IMR-90 (cell line): Measurements from ENCODE around the gene MPL. TPM values are rescaled to one million over a fixed set of nuclear protein-coding genes. Genes with fewer than 3 reads are reported as not detected.

Source experiments
- ATAC-seq: fragments of 200-7000 bp; cut with Tn5 transposase; 2 replicates; pipeline ENCODE4 v1.9.1; 2020; ENCODE audit warnings: low read depth, mild to moderate bottlenecking, moderate library complexity
- BruUV-seq: library from RNA; stranded (reverse); fragments of 400-500 nt; replicated peaks from 2 replicates; lab custom pipeline; 2021; lab: Mats Ljungman, UMichigan
- CTCF ChIA-PET: fragments of 300-600 bp; formaldehyde crosslinking; extraction: SDS; loops from one replicate; lab custom pipeline; 2021; ENCODE audit warnings: antibody characterized with exemption; lab: Yijun Ruan, JAX
- POLR2A ChIA-PET: fragments of 300-600 bp; sonication (Branson Sonifier 250); formaldehyde crosslinking; loops from one replicate; lab custom pipeline; 2022; ENCODE audit warnings: antibody characterized with exemption; ENCODE audit not compliant: unreplicated experiment; lab: Charles Lee
- DNase-seq: peaks from one replicate; pipeline ENCODE4 v3.0.0; 2013
- H2AFZ ChIP-seq: replicated peaks from 2 replicates; pipeline ENCODE3; 2013; ENCODE audit warnings: low read length, mild to moderate bottlenecking; ENCODE audit not compliant: poor library complexity
- H2AK5ac ChIP-seq: 2 replicates; pipeline ENCODE4 v1.6.1; 2013; ENCODE audit warnings: low read depth, low read length, inconsistent platforms
- H2AK9ac ChIP-seq: replicated peaks from 2 replicates; pipeline ENCODE3; 2013; ENCODE audit warnings: mild to moderate bottlenecking, low read depth, low read length, moderate library complexity; ENCODE audit not compliant: poor library complexity
- H2BK120ac ChIP-seq: 2 replicates; pipeline ENCODE4 v1.6.1; 2013; ENCODE audit warnings: low read depth, low read length, inconsistent platforms
- H2BK15ac ChIP-seq: 3 replicates; pipeline ENCODE4 v1.6.1; 2013; ENCODE audit warnings: low read depth, low read length, inconsistent platforms
- H2BK20ac ChIP-seq: 2 replicates; pipeline ENCODE4 v1.6.1; 2013; ENCODE audit warnings: low read depth, mild to moderate bottlenecking, inconsistent platforms, low read length, moderate library complexity
- H2BK5ac ChIP-seq: 2 replicates; pipeline ENCODE4 v1.6.1; 2013; ENCODE audit warnings: mild to moderate bottlenecking, low read depth, low read length, inconsistent platforms; ENCODE audit not compliant: poor library complexity, severe bottlenecking
- H3K14ac ChIP-seq: replicated peaks from 2 replicates; pipeline ENCODE4 v1.6.1; 2013; ENCODE audit warnings: low read depth, low read length, inconsistent platforms
- H3K18ac ChIP-seq: 2 replicates; pipeline ENCODE4 v1.6.1; 2013; ENCODE audit warnings: low read depth, low read length, control low read depth
- H3K23ac ChIP-seq: 2 replicates; pipeline ENCODE4 v1.6.1; 2013; ENCODE audit warnings: low read depth, low read length, inconsistent platforms
- H3K27ac ChIP-seq: 2 replicates; pipeline ENCODE4 v1.5.1; 2013; ENCODE audit warnings: mild to moderate bottlenecking, control low read depth, low read length; ENCODE audit not compliant: insufficient read depth
- H3K27me3 ChIP-seq: 2 replicates; pipeline ENCODE4 v1.6.1; 2013; ENCODE audit warnings: low read length; ENCODE audit not compliant: control insufficient read depth, insufficient read depth
- H3K36me3 ChIP-seq: 2 replicates; pipeline ENCODE4 v1.6.1; 2013; ENCODE audit warnings: low read length, mixed read lengths; ENCODE audit not compliant: control insufficient read depth, insufficient read depth
- H3K4ac ChIP-seq: 2 replicates; pipeline ENCODE4 v1.6.1; 2013; ENCODE audit warnings: low read depth, low read length, inconsistent platforms
- H3K4me1 ChIP-seq: 2 replicates; pipeline ENCODE4 v1.6.1; 2013; ENCODE audit warnings: low read length, mixed read lengths; ENCODE audit not compliant: control insufficient read depth, insufficient read depth
- H3K4me2 ChIP-seq: 2 replicates; pipeline ENCODE4 v1.6.1; 2013; ENCODE audit warnings: low read depth, mild to moderate bottlenecking, control low read depth, low read length, moderate library complexity
- H3K4me3 ChIP-seq: 2 replicates; pipeline ENCODE4 v1.5.1; 2013; ENCODE audit warnings: low read depth, mild to moderate bottlenecking, control low read depth, low read length, moderate library complexity; ENCODE audit not compliant: insufficient read depth
- H3K56ac ChIP-seq: 2 replicates; pipeline ENCODE4 v1.6.1; 2013; ENCODE audit warnings: low read length, inconsistent platforms; ENCODE audit not compliant: insufficient read depth; ENCODE audit errors: extremely low read depth
- H3K79me1 ChIP-seq, 2 experiments: 2 replicates each; pipeline ENCODE4 v1.6.1; 2013; ENCODE audit warnings: low read length in 2 of 2, inconsistent platforms in 1 of 2, low read depth in 1 of 2
- H3K9ac ChIP-seq: 2 replicates; pipeline ENCODE4 v1.6.1; 2013; ENCODE audit warnings: low read depth, low read length, control low read depth
- H3K9me1 ChIP-seq: 2 replicates; pipeline ENCODE4 v1.6.1; 2013; ENCODE audit warnings: low read length, inconsistent platforms; ENCODE audit not compliant: insufficient read depth
- H3K9me3 ChIP-seq: 2 replicates; pipeline ENCODE4 v1.6.1; 2013; ENCODE audit warnings: low read length; ENCODE audit not compliant: control insufficient read depth, insufficient read depth
- H4K20me1 ChIP-seq: 2 replicates; pipeline ENCODE4 v1.6.1; 2013; ENCODE audit warnings: low read length, inconsistent platforms; ENCODE audit not compliant: insufficient read depth
- H4K5ac ChIP-seq: 2 replicates; pipeline ENCODE4 v1.6.1; 2013; ENCODE audit warnings: mild to moderate bottlenecking, low read depth, low read length, control low read depth
- H4K8ac ChIP-seq, 2 experiments: 2 replicates each; pipeline ENCODE4 v1.6.1; 2013; ENCODE audit warnings: low read depth in 2 of 2, low read length in 2 of 2, control low read depth in 1 of 2, inconsistent platforms in 1 of 2
- H4K91ac ChIP-seq: 2 replicates; pipeline ENCODE4 v1.6.1; 2013; ENCODE audit warnings: low read depth, low read length, inconsistent platforms; ENCODE audit not compliant: insufficient read depth
- BHLHE40 ChIP-seq: fragments of 150-350 bp; IDR thresholded peaks from 2 replicates; pipeline ENCODE4 v1.6.1; 2016; ENCODE audit warnings: mild to moderate bottlenecking, low read depth, low read length
- CEBPB ChIP-seq: IDR thresholded peaks from 2 replicates; pipeline ENCODE4 v1.6.1; 2012; ENCODE audit warnings: low read depth, low read length, improper control_type of control experiment
- CHD1 ChIP-seq: IDR thresholded peaks from 2 replicates; pipeline ENCODE4 v1.6.1; 2012; ENCODE audit warnings: low read depth, low read length, improper control_type of control experiment
- ELK1 ChIP-seq: fragments of 150-350 bp; IDR thresholded peaks from 2 replicates; pipeline ENCODE4 v1.6.1; 2016; ENCODE audit warnings: low read depth, mild to moderate bottlenecking, low read length, moderate library complexity, borderline replicate concordance
- FOS ChIP-seq: fragments of 150-350 bp; IDR thresholded peaks from 2 replicates; pipeline ENCODE4 v1.6.1; 2016; ENCODE audit warnings: low read depth, low read length
- MAFK ChIP-seq: IDR thresholded peaks from 2 replicates; pipeline ENCODE4 v1.6.1; 2012; ENCODE audit warnings: low read depth, low read length, improper control_type of control experiment
- MAZ ChIP-seq: IDR thresholded peaks from 2 replicates; pipeline ENCODE4 v1.6.1; 2012; ENCODE audit warnings: low read depth, mild to moderate bottlenecking, low read length, improper control_type of control experiment, moderate library complexity, borderline replicate concordance
- MXI1 ChIP-seq: IDR thresholded peaks from 2 replicates; pipeline ENCODE4 v1.6.1; 2012; ENCODE audit warnings: low read depth, mild to moderate bottlenecking, low read length, moderate library complexity, borderline replicate concordance
- NFE2L2 ChIP-seq: fragments of 150-350 bp; IDR thresholded peaks from 2 replicates; pipeline ENCODE4 v1.6.1; 2016; ENCODE audit warnings: low read depth, mild to moderate bottlenecking, low read length
- POLR2A ChIP-seq: IDR thresholded peaks from 2 replicates; pipeline ENCODE4 v1.6.1; 2012; ENCODE audit warnings: mild to moderate bottlenecking, low read depth, low read length
- RAD21 ChIP-seq: IDR thresholded peaks from 2 replicates; pipeline ENCODE4 v1.6.1; 2012; ENCODE audit warnings: low read length, improper control_type of control experiment
- RCOR1 ChIP-seq: IDR thresholded peaks from 2 replicates; pipeline ENCODE4 v1.6.1; 2012; ENCODE audit warnings: mild to moderate bottlenecking, low read length, improper control_type of control experiment; ENCODE audit not compliant: insufficient replicate concordance
- RFX5 ChIP-seq: IDR thresholded peaks from 2 replicates; pipeline ENCODE4 v1.8.0; 2012; ENCODE audit warnings: low read depth, mild to moderate bottlenecking, low read length, moderate library complexity
- WGBS, 2 experiments: methylation state at CpG; one replicate each; pipeline versions ENCODE4 v1.1.5 to v1.1.7; 2013; ENCODE audit warnings: missing lambda C conversion rate in 2 of 2; ENCODE audit not compliant: insufficient read length in 1 of 2; ENCODE audit errors: extremely low coverage in 2 of 2; 5-methylcytosine and 5-hydroxymethylcytosine counted together
- dilution Hi-C: fragments of 300-500 bp; cut with HindIII; formaldehyde crosslinking; loops from one replicate; pipeline ENCODE4 v1.14.3; 2018; ENCODE audit warnings: low sequenced_read_pairs; ENCODE audit not compliant: unreplicated experiment
- in situ Hi-C: fragments of 300-500 bp; cut with MboI; formaldehyde crosslinking; loops from 3 replicates; pipeline ENCODE4 v1.14.3; 2019; ENCODE audit warnings: low sequenced_read_pairs, inconsistent platforms, mixed read lengths
- intact Hi-C: fragments of 100-400 bp; cut with micrococcal nuclease; formaldehyde crosslinking; loops from 2 replicates; pipeline ENCODE4 v1.10.0; 2022
- polyA plus RNA-seq, 3 experiments: library from polyadenylated mRNA; depleted of rRNA; stranded (reverse); fragments of >200 nt; gene quantifications; 2 replicates each; pipeline ENCODE4 v1.2.3, GENCODE V29; 2012; ENCODE audit warnings: low replicate concordance in 1 of 3
- total RNA-seq: library from RNA; depleted of rRNA; stranded (reverse); fragments of >200 nt; gene quantifications from 2 replicates; pipeline ENCODE4 v1.2.3, GENCODE V29; 2012
- TF ChIP-seq, protein P1 (sequence below): conservative IDR thresholded peaks from 2 replicates; pipeline ENCODE4 v1.5.1; 2012; ENCODE audit warnings: mild to moderate bottlenecking, low read depth, low read length, improper control_type of control experiment

Gene MPL
- total and polyA plus RNA-seq, 2 of the 4 experiments (the other 2 are of a cell fraction) = 0.12 TPM; not detected in 1

- no peak overlapping the region for H4K8ac ChIP-seq
- ChIA-PET CTCF (no interaction called here), POLR2A (no interaction called here)
- no peak overlapping the region for H3K4me3 ChIP-seq
- H3K56ac ChIP-seq = no peak overlapping the region
- no peak overlapping the region for H3K14ac ChIP-seq
- no peaks in the 10 kb centered on the region for H3K27me3 ChIP-seq
- ATAC-seq (no peak), DNase-seq (no peak)
- no peak overlapping the region for H2BK15ac ChIP-seq
- H2BK5ac ChIP-seq = no peak overlapping the region
- H2BK120ac ChIP-seq = no peak overlapping the region
- H3K9ac ChIP-seq = no peak overlapping the region
- in situ Hi-C loops (no loop called here), intact Hi-C loops (no loop called here), dilution Hi-C loops (no loop called here)
- no CpG with 5 or more reads among the region's 4 CpGs for WGBS, 2 experiments
- no peak overlapping the region for H3K4me2 ChIP-seq
- no peak overlapping the region for H3K23ac ChIP-seq
- no peak overlapping the region for H2AFZ ChIP-seq
- no peaks in the 10 kb centered on the region for H3K79me1 ChIP-seq
- no peak overlapping the region for H2AK5ac ChIP-seq
- BruUV-seq = no TSS peak
- H3K9me3 ChIP-seq = no peaks in the 10 kb centered on the region
- H3K9me1 ChIP-seq = peaks cover 3% of the 10 kb centered on the region; the same call in 1 of the 2 replicates
- H3K27ac ChIP-seq = no peak overlapping the region
- TF ChIP-seq MAZ (no peak), MXI1 (no peak), MAFK (no peak), ELK1 (no peak), CEBPB (no peak), RAD21 (no peak), BHLHE40 (no peak), FOS (no peak), RCOR1 (no peak), NFE2L2 (no peak), CHD1 (no peak), RFX5 (no peak), POLR2A (no peak)
- TF ChIP-seq, protein P1, sequence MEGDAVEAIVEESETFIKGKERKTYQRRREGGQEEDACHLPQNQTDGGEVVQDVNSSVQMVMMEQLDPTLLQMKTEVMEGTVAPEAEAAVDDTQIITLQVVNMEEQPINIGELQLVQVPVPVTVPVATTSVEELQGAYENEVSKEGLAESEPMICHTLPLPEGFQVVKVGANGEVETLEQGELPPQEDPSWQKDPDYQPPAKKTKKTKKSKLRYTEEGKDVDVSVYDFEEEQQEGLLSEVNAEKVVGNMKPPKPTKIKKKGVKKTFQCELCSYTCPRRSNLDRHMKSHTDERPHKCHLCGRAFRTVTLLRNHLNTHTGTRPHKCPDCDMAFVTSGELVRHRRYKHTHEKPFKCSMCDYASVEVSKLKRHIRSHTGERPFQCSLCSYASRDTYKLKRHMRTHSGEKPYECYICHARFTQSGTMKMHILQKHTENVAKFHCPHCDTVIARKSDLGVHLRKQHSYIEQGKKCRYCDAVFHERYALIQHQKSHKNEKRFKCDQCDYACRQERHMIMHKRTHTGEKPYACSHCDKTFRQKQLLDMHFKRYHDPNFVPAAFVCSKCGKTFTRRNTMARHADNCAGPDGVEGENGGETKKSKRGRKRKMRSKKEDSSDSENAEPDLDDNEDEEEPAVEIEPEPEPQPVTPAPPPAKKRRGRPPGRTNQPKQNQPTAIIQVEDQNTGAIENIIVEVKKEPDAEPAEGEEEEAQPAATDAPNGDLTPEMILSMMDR = no peak
- H3K18ac ChIP-seq = no peak overlapping the region
- no peak overlapping the region for H4K91ac ChIP-seq
- no peak overlapping the region for H4K5ac ChIP-seq
- H3K4ac ChIP-seq = no peak overlapping the region
- no peaks in the 10 kb centered on the region for H4K20me1 ChIP-seq
- peak overlapping the region; percentile 44 for H2AK9ac ChIP-seq
- peaks cover 5% of the 10 kb centered on the region for H3K4me1 ChIP-seq
- H3K36me3 ChIP-seq = no peaks in the 10 kb centered on the region
- no peak overlapping the region for H2BK20ac ChIP-seq
These were observed 18.8 kb upstream of the MPL start for GRCh38 chr1:43318831-43319230.
